NCI-H524 treated with DMSO at 0.1 percent for 48 hours (cell line): ENCODE results near the gene PTBP1.

Source experiments
- DNase-seq: peaks from one replicate; lab custom pipeline; 2025; lab: John Stamatoyannopoulos, UW

PTBP1 gene

DNA sequence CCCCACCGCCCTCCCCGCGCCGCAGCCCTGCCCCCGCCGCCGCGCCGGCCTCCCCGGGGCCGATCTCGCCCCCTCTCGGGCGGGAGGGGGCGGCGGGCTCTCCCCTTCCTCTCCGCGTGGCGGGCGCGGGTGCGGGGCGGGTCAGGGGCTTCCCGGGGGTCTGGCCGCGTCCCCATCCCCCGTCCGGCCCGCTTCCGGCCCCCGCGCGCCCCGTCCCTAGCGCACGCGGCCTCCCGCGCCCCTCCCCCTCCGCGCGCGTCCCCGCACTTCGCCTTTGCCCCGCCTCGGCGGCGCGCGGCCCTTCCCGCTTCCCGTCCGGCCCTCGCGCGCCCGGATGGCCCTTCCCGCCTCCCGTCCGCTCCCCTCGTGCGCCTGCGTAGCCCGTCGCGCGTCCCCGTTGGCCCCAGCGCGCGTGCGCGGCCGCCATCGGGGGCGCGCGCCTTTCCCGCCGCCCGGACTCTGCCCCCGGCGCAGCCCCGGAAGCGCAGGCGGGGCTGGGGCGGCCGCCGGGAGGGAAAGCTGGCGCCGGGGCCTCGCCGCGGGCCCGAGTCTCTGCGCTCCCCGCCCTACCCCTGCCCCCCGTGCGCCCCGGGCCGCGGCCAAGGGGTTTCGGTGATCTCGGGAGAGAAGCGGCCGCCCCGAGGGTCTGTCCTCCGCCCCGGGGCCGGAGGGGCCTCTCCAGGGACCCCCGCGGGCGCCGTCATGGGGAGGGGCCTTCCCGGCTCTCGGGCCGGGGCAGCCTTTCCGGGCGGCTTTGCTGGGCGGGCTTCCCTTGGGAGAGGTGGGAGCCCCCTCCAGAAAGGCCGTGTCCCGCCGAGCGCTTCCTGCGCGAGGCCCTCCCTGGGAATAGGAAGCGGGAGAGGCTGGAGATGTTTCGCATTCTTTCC, 519 bp downstream of the PTBP1 start:
- DNase-seq = peak; percentile 38

DNA sequence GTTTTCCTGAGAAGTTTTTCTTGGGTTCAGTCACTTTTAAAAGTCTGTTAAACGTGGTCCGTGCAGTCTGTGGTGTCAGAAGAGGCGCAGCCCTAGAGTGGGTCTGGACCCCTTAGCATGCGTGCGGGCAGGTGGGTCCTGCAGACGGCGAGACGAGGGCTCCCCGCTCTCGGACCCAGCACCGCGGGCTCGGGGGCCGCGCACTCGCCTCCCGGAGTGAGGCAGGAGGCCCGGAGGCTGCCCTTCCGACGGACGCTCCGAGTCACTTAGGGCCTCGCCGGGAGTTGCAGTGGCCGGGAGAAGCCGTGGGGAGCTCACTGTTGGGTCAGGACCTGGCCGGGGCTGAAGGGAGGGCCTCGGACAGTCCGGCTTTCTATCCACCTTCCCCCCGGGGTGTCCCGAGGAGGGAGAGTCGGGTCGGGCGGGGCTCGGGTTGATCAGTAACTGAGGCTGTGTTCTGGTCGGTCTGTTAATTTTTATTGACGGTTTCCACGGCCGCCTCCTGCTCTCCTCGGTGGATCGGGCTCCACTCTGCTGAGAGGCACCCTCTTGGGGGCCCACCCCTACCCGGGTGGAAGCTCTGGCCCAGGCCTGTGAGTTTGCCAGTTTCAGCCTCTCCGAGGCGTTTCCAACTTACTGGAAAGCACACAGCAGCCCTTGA, 1.3 kb downstream of the PTBP1 start:
- no peak for DNase-seq

DNA sequence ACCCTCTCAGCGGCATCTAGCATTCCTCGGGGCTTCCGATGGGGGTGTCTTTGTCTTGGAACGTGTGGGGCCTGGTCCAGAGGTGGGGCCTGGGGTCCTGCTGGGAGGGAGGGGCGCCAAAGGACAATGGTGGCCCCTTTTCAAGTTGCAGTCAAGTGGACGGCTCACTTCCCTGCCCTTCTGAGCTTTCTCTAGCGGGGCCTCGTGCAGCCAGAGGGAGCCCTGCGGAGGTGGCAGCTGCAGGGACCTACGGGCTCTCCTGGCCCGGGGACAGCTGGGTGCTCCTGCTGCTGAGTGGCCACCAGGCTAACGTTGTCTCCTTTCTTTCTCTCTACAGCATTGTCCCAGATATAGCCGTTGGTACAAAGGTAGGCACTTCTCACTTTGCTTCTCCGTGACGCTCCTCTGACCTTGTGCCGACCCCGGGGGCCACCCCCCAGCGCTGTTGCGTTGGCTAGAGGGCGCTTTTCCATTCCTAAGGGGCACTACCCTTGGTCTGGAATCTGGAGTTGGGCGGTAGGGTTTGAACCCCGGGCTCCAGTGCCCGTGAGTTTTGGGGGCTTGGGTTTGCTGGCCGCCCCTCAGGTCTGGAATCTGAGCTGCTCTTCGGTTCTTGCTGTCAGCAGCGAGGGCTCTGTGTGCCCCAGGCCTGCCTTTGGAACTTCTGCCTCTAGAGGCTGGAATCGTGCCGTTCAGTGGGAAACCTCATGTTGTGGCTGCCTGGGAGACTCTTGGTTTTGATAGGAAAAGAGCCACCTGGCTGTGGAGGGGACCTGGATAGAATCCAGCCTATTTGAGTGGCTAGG, 2.0 kb downstream of the PTBP1 start:
- DNase-seq = no peak

DNA sequence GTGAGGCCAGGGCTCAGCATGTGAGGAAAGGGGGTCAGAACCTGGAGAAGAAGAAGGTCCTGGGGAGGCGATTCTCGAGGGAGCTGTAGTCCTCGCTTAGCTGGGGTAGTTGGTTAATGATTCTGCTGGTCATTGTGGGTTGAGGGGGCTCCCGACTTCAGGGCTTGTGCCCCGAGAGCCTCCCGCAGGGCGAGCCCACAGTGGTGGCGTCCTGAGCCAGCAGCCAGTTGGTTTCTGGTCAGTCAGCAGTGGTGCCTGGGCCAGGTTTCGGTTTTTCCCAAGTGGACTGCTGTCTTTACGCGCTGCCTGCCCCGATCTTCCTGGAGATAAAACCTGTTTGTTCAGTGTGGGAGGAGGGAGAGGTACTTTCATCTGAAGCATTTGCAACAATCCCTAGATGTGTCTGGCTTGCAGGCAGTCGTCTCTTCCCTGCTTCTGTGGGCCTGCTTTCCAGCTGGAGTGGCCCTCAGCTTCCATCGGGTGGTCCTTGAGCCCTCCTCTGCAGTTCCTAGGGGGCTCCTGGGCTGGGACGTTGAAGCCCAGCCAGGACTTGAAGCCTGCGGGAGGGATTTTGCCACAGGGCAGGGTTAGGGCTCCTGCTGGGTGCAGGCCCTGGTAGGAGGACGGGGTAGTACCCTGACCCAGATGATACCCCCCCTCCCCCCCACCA, 3.2 kb downstream of the PTBP1 start:
- no peak for DNase-seq

DNA sequence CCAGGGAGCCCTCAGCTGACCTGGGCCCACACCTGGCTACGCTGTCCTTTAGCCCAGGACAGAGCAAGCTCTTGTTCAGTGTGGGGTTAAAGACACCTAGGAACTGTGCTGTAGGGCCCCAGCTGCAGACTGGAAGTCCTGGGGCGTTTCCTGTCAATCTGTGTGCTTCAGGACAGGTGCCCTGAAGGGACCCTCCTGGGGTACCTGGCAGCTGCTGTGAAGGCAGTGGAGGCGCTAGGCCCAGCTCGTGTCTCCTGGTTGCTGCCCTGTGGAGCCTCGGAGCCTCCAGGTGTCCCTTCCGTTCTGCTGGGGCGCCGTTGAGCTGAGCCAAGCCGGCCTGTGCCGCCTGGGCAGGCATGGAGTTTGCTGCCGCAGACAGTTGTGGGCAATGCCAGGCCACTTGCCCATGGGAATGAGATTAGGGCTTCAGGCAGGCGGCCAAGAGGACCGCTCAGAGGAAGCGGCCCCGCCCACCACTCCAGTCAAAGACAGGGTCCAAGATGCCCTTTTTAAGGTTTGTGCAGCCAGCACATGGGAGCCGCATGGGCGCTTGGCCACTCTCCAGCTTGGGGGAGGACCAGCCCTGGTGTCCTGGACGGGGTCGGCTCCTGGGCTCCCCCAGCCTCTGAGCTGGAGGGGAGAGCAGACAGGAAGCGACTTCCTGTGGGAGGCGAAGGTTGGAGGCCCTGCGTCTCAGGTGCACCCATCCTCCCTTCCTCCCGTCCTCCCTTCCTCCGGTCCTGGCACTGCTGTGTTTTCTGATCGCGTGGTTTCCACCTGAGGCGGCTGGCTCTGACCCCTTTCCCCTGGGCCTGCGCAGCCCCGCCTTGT, 4.0 kb downstream of the PTBP1 start:
- no peak for DNase-seq

DNA sequence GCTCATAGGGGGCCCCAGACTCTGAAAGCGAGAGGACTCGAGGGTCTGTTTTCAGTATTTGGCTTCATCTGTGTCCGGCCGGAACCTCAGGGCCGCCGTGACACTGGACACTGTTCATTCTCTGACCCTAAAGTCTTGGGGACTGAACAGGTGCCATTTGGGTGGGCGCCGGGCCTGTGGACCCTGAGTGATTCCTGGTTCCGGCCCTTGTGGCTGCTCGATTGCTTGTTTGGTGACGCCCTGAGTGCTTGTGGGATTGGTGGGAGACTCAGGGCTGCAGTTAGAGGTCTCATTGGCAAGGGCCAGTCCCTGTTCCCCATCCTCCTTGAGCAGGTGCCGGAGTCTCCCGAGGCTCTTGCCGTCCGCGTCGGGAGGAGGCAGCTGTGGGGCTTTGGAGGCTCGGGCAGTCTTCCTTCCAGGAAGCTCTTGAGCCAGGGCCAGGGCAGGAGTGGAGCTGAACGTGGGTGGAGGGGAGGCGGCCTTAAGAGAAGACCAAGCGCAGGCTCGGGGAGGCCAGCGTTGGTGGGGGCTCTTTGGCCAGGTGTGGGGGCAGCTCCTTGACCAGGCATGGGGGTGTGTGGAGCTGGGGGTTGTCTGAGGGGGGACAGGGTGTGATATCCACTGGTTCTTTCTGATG, 4.7 kb downstream of the PTBP1 start:
- DNase-seq = no peak

DNA sequence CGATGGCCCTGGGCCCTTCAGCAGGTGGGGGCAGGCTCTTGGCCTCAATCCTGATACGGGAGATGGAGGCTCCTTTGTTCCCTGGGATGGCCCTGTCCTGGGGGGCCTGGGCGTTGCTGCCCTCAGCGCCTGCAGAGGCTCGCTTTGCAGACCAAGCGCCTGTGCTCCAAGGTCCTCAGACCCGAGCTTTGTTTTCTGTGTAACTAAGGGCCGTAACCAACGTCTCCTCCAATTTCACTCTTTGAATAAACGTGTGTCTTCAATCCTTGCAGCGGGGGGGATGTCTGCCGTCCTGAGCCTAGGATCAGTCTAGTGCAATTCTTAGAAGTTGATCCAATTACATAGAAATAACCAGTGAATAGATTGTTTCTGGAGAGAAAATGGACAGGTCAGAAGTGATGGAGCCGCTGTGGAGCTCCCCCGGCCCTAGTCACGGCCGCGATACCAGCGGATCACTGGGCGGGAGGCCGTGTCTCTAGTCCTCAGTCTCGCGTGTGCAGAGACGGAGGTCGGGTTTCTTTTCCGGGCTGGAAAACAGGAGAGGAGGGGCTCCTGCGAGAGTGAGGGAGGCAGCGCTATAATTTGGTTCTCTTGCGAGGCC, 5.3 kb downstream of the PTBP1 start:
- DNase-seq = no peak

DNA sequence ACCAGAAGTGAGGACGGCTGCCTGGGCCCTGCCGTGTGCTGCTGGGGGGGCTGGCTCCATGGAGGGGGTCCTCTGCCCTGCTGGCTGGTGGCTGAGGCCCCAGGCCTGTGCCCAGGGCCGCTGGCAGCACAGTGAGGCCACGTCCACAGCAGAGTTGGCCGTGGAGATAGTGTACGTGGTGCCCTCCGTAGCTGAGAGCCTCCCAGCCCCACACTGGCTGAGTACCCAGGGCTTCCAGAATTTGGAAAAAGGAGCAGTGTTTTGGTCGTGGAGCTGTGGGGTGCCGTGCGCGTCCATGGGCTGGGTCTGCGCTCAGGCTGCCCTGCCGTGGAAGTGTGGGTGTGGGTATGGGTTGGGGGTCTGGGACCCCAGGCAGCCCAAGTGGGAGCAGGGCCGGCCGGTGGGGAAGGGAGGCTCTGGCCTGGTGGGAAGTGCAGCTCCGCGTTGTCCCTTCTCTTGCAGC, 5.9 kb downstream of the PTBP1 start:
- no peak for DNase-seq

DNA sequence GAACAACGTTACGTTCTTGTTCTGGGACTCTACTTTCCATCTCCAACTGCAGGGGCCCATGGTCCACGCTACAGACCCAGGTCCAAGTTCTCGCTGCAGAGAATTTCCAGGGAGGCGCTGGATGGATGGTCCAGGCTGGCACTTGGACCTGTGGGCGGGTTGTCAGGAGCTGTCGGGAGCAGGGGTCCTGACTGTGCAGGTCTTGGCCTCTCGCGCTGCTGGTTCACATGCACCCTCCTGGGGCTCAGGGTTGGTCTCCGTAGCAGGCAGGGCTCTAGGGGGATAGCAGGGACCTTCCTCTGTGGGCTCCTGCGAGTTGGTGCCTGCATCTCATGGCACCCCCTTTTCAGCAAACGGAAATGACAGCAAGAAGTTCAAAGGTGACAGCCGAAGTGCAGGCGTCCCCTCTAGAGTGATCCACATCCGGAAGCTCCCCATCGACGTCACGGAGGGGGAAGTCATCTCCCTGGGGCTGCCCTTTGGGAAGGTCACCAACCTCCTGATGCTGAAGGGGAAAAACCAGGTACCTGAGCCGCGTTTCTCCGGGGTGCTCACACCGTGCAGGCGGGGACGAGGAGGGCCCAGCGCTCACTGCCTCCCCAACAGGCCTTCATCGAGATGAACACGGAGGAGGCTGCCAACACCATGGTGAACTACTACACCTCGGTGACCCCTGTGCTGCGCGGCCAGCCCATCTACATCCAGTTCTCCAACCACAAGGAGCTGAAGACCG, 6.6 kb downstream of the PTBP1 start:
- DNase-seq = no peak

DNA sequence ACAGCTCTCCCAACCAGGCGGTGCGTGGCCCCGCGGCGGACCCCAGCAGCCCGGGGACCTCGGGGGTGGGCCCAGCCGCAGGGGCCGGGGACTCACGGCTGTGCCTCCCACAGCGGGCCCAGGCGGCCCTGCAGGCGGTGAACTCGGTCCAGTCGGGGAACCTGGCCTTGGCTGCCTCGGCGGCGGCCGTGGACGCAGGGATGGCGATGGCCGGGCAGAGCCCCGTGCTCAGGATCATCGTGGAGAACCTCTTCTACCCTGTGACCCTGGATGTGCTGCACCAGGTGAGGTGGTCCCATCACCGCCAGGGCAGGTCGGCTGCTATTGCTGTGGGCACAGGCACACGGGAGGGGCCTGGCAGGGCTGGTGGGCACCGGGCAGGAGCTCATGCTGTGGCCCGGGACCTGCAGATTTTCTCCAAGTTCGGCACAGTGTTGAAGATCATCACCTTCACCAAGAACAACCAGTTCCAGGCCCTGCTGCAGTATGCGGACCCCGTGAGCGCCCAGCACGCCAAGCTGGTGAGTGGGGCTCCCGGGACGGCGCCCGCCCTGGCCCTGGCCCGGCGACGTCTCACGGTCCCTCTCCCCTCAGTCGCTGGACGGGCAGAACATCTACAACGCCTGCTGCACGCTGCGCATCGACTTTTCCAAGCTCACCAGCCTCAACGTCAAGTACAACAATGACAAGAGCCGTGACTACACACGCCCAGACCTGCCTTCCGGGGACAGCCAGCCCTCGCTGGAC, 7.3 kb downstream of the PTBP1 start:
- DNase-seq = no peak

DNA sequence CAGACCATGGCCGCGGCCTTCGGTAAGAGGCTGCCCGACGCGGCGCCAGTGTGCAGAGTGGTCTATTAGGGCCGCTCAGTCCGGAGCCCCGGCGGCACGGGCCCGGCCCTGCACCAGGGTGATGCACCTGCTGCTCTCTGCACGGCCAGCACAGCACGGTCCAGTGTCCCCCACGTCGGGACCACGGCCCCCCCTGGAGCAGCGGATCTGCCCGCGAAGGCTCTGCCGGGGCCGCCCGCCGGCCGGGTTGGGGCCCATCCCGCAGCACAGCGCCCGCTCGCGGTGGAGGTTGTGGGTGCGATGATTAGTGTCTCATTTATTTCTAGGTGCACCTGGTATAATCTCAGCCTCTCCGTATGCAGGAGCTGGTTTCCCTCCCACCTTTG, 7.9 kb downstream of the PTBP1 start:
- no peak for DNase-seq

DNA sequence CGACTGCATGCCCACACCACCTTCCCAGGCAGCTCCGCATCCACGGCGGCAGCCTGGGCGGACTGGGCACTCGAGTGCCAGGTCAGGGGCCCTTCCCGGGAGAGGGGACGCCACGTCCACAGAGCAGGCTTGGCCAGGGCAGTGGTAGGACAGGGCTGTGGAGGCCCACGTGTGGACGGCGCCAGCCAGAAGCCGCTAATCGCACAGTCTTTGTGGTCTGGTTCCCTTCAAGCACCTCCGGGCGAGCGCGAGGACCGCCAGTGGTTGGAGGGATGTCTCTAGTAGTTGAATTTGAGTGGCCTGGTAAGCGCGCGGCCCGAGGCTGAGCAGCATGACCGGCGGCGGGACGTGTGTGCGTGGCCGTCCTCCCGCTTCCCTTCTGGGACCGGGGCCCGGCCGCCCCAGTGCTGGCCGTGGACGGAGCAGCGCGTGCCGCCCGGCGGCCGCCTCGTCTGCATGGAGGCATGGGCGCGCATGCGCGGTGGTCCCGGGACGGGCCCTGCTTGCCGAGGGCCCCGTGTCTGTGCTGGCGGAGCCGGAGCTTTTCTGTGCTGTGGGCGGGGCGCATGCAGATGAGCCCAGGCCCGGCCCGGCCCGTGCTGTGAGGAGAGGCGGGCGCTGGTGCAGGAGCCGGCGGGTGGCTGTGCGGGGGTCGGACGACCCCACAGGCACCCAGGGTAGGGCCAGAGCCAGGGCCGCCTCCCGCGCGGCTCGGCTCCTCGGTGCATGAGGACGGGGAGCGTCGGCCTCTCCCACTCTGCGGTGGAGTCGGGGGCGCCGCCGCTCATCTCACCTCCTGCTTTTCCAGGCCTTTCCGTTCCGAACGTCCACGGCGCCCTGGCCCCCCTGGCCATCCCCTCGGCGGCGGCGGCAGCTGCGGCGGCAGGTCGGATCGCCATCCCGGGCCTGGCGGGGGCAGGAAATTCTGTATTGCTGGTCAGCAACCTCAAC, 8.6 kb downstream of the PTBP1 start:
- DNase-seq = no peak

DNA sequence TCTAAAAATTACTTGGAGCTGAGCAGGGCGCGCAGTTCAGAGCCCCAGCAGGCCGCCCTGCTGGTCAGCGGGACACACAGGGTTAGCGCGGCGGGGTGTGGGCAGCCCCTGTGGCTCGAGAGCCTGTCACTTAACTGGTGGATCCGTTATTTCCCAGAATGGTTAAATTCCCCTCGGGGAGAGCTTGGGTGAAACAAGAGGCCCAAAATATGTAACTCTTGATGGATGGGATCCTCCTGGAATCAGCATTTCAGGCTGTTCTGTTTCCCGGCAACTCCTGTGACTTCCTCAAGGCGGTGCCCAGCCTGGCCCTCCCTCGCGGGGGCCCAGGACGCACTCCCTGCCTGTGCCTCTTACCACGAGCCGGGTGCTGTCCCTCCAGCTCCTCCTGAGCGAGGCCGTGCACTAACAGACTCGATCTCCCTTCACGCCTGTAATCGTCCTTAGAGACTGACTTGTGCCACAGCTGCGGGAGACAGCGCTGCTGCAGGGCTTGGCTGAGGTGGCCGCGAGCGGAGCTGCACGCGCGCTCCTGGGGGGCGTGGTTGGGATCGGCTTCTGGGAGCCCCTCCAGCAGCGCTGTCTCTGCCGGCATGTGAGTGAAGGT, 9.7 kb downstream of the PTBP1 start:
- no peak for DNase-seq

DNA sequence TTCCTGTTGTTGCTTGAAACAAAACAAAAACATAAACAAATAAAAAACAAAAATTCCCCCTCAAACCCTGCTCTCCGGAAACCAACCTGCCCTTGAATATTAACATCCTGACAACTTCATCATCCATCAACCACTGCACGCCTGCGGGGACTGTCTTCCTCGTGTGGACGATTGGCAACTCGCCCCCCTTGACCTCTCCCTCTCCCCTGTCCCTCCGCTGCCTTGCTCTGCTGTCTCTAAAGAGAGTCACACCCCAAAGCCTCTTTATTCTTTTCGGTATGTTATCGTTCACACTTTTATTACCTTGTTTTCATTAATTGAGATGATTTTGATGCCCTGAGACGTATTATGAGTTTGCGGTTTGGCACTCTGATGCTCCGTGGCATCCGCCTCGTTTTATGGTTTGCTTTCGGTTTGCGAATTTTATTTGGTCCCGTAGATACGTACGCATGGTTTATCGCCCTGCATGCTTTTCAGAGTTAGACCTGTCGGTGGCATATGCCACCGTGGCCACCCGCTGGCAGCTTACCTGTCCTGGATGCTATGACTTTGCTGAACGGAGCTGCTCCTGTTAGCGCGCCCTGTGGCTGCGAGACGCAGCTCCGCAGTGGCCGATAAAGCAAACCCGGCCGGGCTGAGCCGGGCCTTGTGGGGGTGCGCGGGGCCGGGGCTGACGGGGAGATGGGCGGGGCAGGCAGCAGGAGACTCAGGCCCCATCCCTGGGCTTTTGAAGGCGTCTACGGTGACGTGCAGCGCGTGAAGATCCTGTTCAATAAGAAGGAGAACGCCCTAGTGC, 10.6 kb downstream of the PTBP1 start:
- no peak for DNase-seq

DNA sequence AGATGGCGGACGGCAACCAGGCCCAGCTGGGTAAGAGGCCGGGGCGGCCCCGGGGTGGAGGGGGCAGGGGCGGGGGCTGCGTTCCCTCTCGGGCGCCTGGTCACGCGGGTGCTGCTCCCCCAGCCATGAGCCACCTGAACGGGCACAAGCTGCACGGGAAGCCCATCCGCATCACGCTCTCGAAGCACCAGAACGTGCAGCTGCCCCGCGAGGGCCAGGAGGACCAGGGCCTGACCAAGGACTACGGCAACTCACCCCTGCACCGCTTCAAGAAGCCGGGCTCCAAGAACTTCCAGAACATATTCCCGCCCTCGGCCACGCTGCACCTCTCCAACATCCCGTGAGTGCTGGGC, 11.1 kb downstream of the PTBP1 start:
- no peak for DNase-seq

DNA sequence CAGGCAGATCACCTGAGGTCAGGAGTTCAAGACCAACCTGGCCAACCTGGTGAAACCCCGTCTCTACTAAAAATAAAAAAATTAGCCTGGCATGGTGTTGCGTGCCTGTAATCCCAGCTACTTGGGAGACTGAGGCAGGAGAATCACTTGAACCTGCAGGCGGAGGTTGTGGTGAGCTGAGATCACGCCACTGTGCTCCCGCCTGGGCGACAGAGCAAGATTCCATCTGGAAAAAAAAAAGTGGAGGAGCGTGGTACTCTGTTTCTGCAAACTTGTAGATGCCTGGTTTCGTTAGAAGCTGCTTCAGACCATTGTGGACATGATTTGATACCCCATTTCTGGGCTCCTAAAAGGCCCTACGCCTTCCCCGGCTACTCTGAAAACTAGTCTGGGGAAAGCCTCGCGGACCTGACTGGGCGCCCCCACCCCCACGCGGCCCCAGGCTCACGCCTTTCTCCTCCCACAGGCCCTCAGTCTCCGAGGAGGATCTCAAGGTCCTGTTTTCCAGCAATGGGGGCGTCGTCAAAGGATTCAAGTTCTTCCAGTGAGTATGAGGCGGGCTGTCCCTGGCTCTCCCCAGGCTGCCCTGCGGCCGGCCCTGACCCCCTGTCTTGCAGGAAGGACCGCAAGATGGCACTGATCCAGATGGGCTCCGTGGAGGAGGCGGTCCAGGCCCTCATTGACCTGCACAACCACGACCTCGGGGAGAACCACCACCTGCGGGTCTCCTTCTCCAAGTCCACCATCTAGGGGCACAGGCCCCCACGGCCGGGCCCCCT, 13.0 kb downstream of the PTBP1 start:
- DNase-seq = no peak
